OCI-LY7 (cell line): ENCODE data around the gene PDE6H. TPM values are rescaled to one million over a fixed set of nuclear protein-coding genes. Genes with fewer than 3 reads are reported as not detected.

ENCODE experiments used
- BruUV-seq: library from RNA; stranded (reverse); fragments of 400-500 nt; replicated peaks from 2 replicates; lab custom pipeline; 2021; lab: Mats Ljungman, UMichigan
- CTCF ChIA-PET: fragments of 300-600 bp; sonication (Branson Sonifier 250); formaldehyde crosslinking; loops from one replicate; lab custom pipeline; 2022; ENCODE audit warnings: antibody characterized with exemption; ENCODE audit not compliant: unreplicated experiment; lab: Charles Lee
- POLR2A ChIA-PET: fragments of 300-600 bp; sonication (Branson Sonifier 250); formaldehyde crosslinking; loops from one replicate; lab custom pipeline; 2022; ENCODE audit warnings: antibody characterized with exemption; lab: Charles Lee
- DNase-seq: peaks from one replicate; pipeline ENCODE4 v3.0.0-alpha.2; 2015; ENCODE audit warnings: low spot score
- H2AFZ ChIP-seq: fragments of 200-600 bp; sonication (generic), shearing (Covaris generic); 2 replicates; pipeline ENCODE4 v1.6.1; 2014; ENCODE audit warnings: mild to moderate bottlenecking, antibody characterized with exemption, low read length, moderate library complexity
- H3K27ac ChIP-seq: fragments of 200-600 bp; sonication (generic); 2 replicates; pipeline ENCODE4 v1.5.1; 2014; ENCODE audit warnings: mixed run types, low read depth, mild to moderate bottlenecking, moderate library complexity, low read length, inconsistent platforms; ENCODE audit not compliant: poor library complexity, severe bottlenecking
- H3K36me3 ChIP-seq: fragments of 200-600 bp; sonication (generic); 2 replicates; pipeline ENCODE4 v1.6.1; 2014; ENCODE audit warnings: mild to moderate bottlenecking, antibody characterized with exemption, low read length, moderate library complexity, mixed read lengths; ENCODE audit not compliant: insufficient read depth
- H3K4me1 ChIP-seq: fragments of 200-600 bp; sonication (generic); 2 replicates; pipeline ENCODE4 v1.5.1; 2014; ENCODE audit warnings: mild to moderate bottlenecking, low read length; ENCODE audit not compliant: insufficient read depth, poor library complexity, severe bottlenecking
- H3K4me2 ChIP-seq: fragments of 200-600 bp; sonication (generic); 2 replicates; pipeline ENCODE4 v1.6.1; 2014; ENCODE audit warnings: mild to moderate bottlenecking, low read length
- H3K4me3 ChIP-seq: fragments of 200-600 bp; sonication (generic); 2 replicates; pipeline ENCODE4 v1.5.1; 2014; ENCODE audit warnings: mild to moderate bottlenecking, low read depth, low read length; ENCODE audit not compliant: poor library complexity, severe bottlenecking
- H3K79me2 ChIP-seq: fragments of 200-600 bp; sonication (generic); 2 replicates; pipeline ENCODE4 v1.6.1; 2016; ENCODE audit warnings: low read depth, mild to moderate bottlenecking, low read length, moderate library complexity, mixed read lengths; ENCODE audit not compliant: insufficient read depth
- H3K9me2 ChIP-seq: fragments of 200-600 bp; sonication (generic); 2 replicates; pipeline ENCODE4 v1.6.1; 2016; ENCODE audit warnings: mild to moderate bottlenecking, low read length, mixed read lengths; ENCODE audit not compliant: insufficient read depth
- H3K9me3 ChIP-seq: fragments of 200-600 bp; sonication (generic); 2 replicates; pipeline ENCODE4 v1.6.1; 2014; ENCODE audit warnings: mild to moderate bottlenecking, mixed run types, low read length, mixed read lengths
- H4K20me1 ChIP-seq: fragments of 200-600 bp; sonication (generic); 2 replicates; pipeline ENCODE4 v1.6.1; 2014; ENCODE audit warnings: mild to moderate bottlenecking, antibody characterized with exemption, low read length, moderate library complexity, mixed read lengths; ENCODE audit not compliant: insufficient read depth
- CTCF ChIP-seq: fragments of 200-600 bp; sonication (generic); conservative IDR thresholded peaks from 2 replicates; pipeline ENCODE4 v1.5.1; 2014; ENCODE audit warnings: mild to moderate bottlenecking, antibody characterized with exemption, low read length, moderate library complexity, mixed read lengths
- EZH2phosphoT487 ChIP-seq: fragments of 200-600 bp; sonication (generic); IDR thresholded peaks from 2 replicates; pipeline ENCODE4 v1.6.1; 2018; ENCODE audit warnings: low read depth, borderline replicate concordance, mild to moderate bottlenecking, mixed run types, antibody characterized with exemption, low read length, moderate library complexity, mixed read lengths
- intact Hi-C: fragments of 100-400 bp; cut with micrococcal nuclease; formaldehyde crosslinking; loops from one replicate; pipeline ENCODE4 v1.10.0; 2022; ENCODE audit not compliant: unreplicated experiment
- total RNA-seq, 2 experiments: library from RNA; depleted of rRNA in 1 of 2; stranded (reverse); fragments of >200 nt in 1 of 2; shearing (Covaris generic) in 1 of 2; gene quantifications; 2 replicates each; pipeline ENCODE4 v1.2.3, GENCODE V29; 2014 to 2022

PDE6H gene
- total RNA-seq, 2 experiments from 2014 or later, result not detected

GRCh38 chr12:14959463-14959862 is 13.4 kb upstream of the PDE6H start:
- Histone ChIP-seq H3K4me3 (peak overlapping the region; percentile 72), H2AFZ (no peak overlapping the region), H3K9me2 (no peaks in the 10 kb centered on the region), H3K4me2 (peak overlapping the region; percentile 94), H3K27ac (peak overlapping the region; percentile 97), H4K20me1 (peaks cover 31% of the 10 kb centered on the region), H3K9me3 (no peaks in the 10 kb centered on the region), H3K4me1 (peaks cover 65% of the 10 kb centered on the region), H3K36me3 (peaks cover 46% of the 10 kb centered on the region), H3K79me2 (peaks cover 69% of the 10 kb centered on the region)
- no peak for DNase-seq
- intact Hi-C loops, result loop anchor here (5.0 to 10.0 kb wide), 4 partner anchors 77 to 925 kb away; partner anchors contain the start of gene STRAP
- CTCF ChIA-PET, result no interaction called here
- BruUV-seq, result no TSS peak
- POLR2A ChIA-PET, result interaction anchor here (0.6 to 5.0 kb wide), 5 partner anchors 9 to 345 kb away, joined by 3 to 36 read pairs (median 4); a partner anchor contains a TSS
- TF ChIP-seq CTCF (no peak), EZH2phosphoT487 (no peak)

GRCh38 chr12:14959916-14960496 is 12.8 kb upstream of the PDE6H start:
- DNase-seq, result no peak
- Histone ChIP-seq H3K4me2 (peak overlapping the region; percentile 94), H3K4me3 (peak overlapping the region; percentile 72), H3K4me1 (peaks cover 61% of the 10 kb centered on the region), H3K27ac (peak overlapping the region; percentile 97), H3K79me2 (peaks cover 64% of the 10 kb centered on the region), H3K9me2 (no peaks in the 10 kb centered on the region), H3K36me3 (peaks cover 43% of the 10 kb centered on the region), H2AFZ (no peak overlapping the region), H4K20me1 (peaks cover 31% of the 10 kb centered on the region), H3K9me3 (no peaks in the 10 kb centered on the region)
- CTCF ChIA-PET, result no interaction called here
- POLR2A ChIA-PET, result interaction anchor here (1.1 to 5.0 kb wide), 4 partner anchors 8 to 345 kb away, joined by 3 to 36 read pairs (median 5); a partner anchor contains a TSS
- intact Hi-C loops, result loop anchor here (2.0 to 10.0 kb wide), 8 partner anchors 35 to 925 kb away; partner anchors contain the start of gene STRAP
- no peak for TF ChIP-seq CTCF
- TF ChIP-seq EZH2phosphoT487, result no peak
- BruUV-seq, result no TSS peak
